Posterior cingulate gyrus (tissue), 11 donors: Measurements from ENCODE around the gene CD40LG.

Experiments
- DNase-seq, 10 donors: peaks; one replicate each; pipeline versions ENCODE4 v3.0.0 to v3.0.0-alpha.2; 2020 to 2021; ENCODE audit warnings: mixed read lengths in 3 of 10
- intact Hi-C: fragments of 100-400 bp; cut with DNase I; formaldehyde crosslinking; loops from one replicate; pipeline ENCODE4 v1.15.1; 2023

Gene CD40LG

DNA sequence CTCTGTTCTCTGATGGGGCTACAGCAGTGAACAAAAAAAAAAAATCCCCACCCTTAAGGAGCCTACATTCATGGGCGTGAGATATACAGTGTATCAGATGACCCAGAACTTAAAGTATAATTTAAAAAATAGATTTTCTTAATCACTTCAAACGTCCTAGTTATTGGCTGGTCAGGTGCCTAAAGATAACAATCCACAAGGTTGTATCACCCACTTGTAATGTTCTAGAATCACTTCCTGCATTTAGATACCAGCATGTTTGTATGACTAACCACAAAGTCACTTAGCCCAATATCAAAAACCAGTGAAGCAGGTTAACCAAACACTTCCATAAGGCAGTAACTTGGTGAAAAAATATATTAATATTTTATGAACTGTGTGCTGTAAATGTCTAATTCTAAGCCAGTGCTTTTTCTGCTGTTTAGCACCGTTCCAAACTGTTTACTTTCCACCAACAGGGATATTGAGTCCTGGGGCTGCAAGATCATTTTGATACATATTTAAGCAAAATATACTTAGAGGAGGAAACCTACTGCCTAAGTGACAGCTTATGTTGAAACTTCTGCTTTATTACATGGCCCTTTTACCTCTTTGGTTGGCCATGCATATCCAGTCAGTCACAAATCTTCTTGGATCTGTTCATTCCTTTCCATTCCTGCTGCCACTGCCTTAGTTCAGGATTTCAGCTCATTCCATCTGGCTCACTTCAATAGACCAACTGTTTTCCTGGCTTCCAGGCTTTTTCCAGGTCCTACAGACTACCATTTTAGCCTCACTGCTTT, 43.3 kb downstream of the CD40LG start:
- intact Hi-C loops, result loop anchor here (10.0 kb wide), 1 partner anchor 86 kb away; no protein-coding TSS in a partner anchor
- no peak for DNase-seq

DNA sequence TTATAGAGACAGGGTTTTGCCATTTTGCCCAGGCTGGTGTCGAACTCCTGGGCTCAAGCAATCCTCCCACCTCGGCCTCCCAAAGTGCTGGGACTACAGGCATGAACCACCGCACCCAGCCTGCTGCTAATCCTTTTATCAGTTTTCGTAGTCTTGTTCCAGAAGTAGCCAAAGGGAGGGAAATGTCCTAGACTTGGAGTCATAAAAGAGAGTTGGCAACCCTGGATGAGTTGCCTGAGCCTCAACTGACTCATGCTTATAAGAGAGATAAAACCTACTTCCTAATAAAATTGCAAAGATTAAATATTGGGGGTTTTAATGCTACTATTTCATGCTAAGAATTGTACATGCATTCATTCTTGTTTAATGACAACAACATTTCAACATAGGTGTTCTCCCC, 44.3 kb downstream of the CD40LG start:
- DNase-seq, result peak in 1 of 10 donors; percentile 7
- intact Hi-C loops, result loop anchor here (10.0 kb wide), 1 partner anchor 87 kb away; no protein-coding TSS in a partner anchor

DNA sequence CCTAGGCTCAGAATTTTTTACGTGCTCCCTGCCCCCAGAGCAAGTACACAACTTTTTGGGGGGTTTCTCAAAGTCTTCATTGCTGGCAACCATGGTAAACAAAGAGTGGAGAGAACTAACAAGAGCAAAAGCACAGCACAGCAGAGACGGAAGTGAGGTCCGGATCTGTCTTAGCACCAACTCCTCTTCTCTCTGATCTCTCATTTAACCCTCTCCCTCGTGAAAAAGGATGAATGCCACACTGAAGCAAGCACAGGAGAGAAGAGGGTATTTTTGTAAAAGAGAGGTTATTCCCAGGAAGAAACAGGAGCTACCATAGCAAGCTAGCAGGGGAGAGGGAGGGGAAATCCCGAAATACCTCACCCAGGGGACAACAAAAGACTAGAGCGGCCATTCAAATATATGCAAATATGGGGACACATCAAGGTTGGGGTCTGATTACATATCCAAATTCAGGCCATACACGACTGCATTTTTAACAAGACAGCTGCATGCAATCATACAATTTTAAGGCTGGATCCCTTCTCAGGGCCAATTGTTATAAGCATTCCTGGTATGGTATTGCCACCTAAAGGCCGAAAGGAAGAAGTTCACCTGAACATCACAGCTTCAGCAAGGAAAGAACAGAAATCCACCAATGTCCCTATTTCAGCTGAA, 46.6 kb downstream of the CD40LG start:
- intact Hi-C loops, result loop anchor here (10.0 kb wide), 1 partner anchor 90 kb away; no protein-coding TSS in a partner anchor
- DNase-seq, result peak in 1 of 10 donors; percentile 8

DNA sequence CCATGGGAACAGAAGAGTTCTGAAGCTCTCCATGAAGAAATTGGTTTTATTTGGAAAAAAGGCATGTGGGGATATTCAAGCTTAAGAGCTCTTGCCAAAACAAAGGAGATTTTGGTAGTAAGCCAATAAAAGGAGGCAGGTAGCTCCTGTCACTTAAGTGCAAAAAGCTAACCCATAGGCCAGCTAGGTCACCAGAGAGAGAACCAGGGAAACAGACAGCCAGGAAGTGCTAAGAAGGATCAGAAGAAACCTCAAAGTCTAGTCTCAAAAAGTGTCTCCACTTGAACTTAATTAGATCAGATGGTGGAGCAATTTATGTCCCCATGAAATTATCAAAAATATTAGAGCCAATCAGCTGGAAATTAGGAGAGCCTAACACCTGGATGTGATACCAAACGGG, 49.2 kb downstream of the CD40LG start:
- intact Hi-C loops, result loop anchor here (10.0 kb wide), 1 partner anchor 92 kb away; no protein-coding TSS in a partner anchor

DNA sequence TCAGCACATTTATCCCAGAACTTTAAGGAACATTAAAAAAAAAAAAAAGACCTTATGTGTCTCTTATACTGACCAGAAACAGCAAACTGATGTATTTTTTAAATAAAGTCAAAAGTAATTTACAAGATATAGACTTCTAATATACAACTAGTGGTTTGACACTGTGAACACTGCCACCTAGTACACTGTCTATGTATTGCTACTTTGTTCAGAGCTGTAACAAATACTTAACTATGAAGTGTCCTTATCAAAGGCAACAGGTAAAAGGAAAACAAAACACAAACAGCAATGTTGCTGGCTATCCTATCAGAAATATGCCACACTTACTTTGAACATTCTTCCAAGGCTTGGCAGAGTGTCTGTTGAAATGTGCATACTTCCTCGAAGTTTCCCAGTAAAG, 60.4 kb downstream of the CD40LG start:
- intact Hi-C loops, result no loop called here
- no peak for DNase-seq

More for the DNA sequence above, 49.2 kb downstream of the CD40LG start:
- DNase-seq, result no peak
